Measurements from ENCODE around the gene RYR2. TPM values are rescaled to one million over a fixed set of nuclear protein-coding genes. Genes with fewer than 3 reads are reported as not detected.
"Not testable (repeated sequence)": the region's sequence is repeated elsewhere in the genome, so short reads cannot be mapped to it uniquely, and the experiment has no call there.

Gene RYR2
- total RNA-seq, 1 donor from 2014 or later, result 828 TPM

DNA sequence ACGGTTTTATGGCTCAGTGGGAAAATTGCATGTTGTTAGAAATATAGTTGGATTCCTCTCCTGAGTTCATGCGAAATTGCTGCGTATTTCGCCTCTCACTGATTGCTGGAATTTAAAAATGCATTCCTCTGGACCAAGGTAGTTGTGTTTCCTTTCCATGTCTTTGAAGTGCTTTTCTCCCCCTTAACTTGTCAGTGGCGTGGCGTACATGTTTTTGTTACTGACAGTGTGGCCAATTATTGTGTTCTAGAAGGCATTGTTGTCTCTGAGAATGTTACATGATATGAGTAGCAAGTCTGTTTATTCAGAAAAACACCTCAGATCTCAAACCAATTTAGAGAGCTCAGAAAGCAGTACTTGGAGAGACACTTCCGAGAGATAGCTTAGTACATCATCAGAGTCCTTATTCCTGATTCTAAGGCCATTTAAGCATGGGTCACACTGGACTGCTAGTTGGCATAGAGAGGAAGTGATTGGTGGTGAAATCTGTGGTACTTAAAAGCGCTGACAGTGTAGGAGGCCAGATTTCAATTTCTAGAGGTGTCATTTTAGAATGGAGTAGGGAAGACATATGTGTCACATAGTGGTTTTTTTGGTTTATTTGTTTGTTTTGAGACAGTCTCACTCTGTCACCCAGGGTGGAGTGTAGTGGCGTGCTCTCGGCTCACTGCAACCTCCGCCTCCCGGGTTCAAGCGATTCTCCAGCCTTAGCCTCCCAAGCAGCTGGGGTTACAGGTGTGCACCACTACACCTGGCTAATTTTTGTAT, 184.4 kb downstream of the RYR2 start:
- no peak for DNase-seq
- peak; percentile 0 for ATAC-seq
- intact Hi-C loops (cut with micrococcal nuclease), result no loop called here

GRCh38 chr1:237227476-237227875, 185.5 kb downstream of the RYR2 start:
- ATAC-seq (peak; percentile 41), DNase-seq (peak; percentile 62)
- intact Hi-C loops (cut with micrococcal nuclease), result no loop called here

DNA sequence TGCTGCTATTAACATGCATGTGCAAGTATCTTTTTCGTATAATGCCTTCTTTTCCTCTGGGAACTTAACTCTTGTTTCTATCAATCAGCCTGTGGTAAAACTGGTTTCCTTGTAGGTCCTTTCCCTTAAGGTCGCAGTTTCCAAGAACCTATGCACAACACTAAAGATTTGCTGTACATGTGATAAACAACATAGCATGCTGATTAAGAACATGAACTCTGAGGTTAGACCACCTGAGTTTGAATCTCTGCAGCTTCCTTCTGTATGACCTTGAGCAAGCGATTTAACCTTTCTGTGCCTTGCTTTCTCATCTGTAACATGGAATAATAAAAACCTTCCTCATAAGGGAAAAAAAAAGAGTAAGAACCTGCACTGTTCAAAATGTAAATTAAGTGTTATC, 186.4 kb downstream of the RYR2 start:
- intact Hi-C loops (cut with micrococcal nuclease), result no loop called here
- DNase-seq (no peak), ATAC-seq (no peak)

- ATAC-seq, result peak; percentile 18
- intact Hi-C loops (cut with micrococcal nuclease), result no loop called here
- no peak for DNase-seq
Observed at GRCh38 chr1:237229333-237229732, 187.3 kb downstream of the RYR2 start.

DNA sequence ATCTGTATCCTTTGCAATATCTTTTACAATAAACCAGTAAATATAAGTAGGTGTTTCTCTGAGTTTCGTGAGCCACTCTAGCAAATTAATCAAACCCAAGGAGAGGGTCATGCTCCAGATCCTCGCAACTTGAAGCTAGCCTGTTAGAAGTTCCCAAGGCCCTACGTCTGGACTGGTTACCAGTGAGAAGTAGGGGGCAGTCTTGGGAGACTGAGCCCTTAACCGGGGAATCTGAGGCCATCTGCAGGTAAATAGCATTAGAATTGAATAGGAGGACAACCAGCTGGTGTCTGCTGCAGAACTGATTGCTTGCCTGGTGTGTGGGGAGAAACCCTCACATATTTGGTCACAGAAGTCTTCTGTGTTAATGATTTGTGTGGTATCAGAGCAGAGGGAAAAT, 190.5 kb downstream of the RYR2 start:
- no peak for DNase-seq
- ATAC-seq, result peak; percentile 0
- intact Hi-C loops (cut with micrococcal nuclease), result no loop called here

- peak; percentile 15 for ATAC-seq
- DNase-seq, result no peak
- intact Hi-C loops (cut with micrococcal nuclease), result no loop called here
Observed at GRCh38 chr1:237235091-237235490, 193.1 kb downstream of the RYR2 start.

DNA sequence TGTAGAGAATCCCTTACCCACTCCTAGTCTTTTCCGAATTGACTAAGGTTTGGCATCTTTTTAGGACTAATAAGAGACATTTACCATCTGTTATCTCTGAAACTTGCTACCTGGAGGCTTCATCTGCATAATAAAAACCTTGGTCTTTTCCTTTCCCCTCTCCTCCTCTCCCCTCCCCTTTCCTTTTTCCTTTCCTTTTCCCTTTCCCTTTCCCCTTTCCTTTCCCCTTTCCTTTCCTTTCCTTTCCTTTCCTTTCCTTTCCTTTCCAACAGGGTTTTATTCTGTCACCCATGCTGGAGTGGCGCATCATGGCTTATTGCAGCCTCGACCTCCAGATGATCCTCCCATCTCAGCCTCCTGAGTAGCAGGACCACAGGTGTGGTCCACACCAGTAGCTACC, 195.7 kb downstream of the RYR2 start:
- DNase-seq (no peak), ATAC-seq (peak; percentile 1)
- intact Hi-C loops (cut with micrococcal nuclease), result no loop called here

- peak; percentile 1 for ATAC-seq
- intact Hi-C loops (cut with micrococcal nuclease), result no loop called here
- no peak for DNase-seq
Observed at GRCh38 chr1:237239248-237239647, 197.3 kb downstream of the RYR2 start.

DNA sequence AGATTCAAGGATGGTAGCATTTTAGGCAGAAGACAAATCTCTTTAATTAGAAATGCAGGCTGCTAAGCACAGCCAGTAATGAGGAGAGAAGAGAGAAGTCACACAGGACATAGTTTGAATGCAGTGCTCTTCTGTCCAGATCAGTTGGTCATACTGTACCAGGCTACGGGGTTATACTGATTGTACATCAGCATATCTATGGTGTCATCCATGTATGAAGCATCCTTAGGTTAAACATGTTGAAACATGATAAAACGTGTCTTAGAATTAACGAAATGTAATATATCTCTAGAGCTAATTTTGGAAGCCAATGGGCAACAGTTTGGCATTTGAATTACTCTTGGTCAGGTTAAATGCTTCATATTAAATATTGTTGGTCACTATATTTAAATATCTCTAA, 199.1 kb downstream of the RYR2 start:
- no peak for ATAC-seq
- no peak for DNase-seq
- intact Hi-C loops (cut with micrococcal nuclease), result no loop called here

DNA sequence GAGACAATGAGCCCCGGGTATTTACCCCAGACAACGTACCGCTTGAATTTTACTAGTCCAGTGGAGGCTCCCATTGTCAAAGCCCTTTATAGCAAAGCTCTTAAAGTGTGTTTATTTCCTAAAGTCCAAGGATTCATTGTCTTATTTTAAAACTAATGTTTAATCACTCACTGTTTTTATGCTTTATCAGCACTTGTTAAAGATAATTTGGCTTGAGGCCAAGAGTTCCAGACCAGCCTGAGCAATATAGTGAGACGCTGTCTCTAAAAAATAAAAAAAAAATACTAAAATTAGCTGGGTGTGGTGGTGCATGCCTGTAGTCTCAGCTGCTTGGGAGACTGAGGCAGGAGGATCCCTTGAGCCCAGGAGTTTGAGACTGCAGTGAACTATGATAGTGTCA, 202.8 kb downstream of the RYR2 start:
- peak; percentile 14 for ATAC-seq
- intact Hi-C loops (cut with micrococcal nuclease), result no loop called here
- DNase-seq, result no peak

DNA sequence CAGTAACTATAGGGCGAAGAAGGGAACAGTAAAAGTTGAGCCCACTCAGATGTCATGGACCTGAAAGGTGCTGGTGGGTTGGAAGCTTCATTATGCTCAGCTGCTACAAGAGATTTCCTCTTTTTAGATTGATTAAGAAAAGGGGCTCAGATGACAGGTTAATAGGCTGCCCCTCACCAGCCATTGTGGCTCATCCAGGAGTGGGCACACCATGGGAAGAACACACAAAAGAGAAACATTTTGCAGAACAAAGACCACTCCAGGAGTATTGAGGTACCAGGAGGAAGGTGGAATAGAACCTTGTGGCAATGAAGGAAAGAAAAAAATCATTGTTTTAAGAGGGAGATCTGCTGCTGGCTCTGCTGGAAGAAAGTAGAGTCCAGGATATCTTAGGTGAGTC, 205.5 kb downstream of the RYR2 start:
- intact Hi-C loops (cut with micrococcal nuclease), result no loop called here
- no peak for ATAC-seq
- DNase-seq, result no peak

DNA sequence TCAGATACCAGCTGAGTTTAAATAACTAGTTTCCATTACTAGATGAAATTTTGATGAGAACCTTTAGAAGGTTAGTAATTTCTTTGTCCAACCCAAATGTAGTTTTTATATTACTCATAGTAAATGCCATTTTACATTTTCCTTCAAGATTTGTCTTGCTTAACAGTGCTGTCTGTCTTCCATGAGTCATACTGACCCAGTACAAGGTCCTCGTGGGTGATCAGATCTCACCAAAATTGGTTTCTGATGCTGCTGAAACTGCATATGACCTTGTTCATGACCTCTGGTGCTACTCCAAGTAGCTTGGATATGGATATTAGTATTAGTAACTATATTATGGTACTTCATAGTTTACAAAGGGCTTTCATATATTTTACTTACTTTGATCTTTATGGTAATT, 207.1 kb downstream of the RYR2 start:
- peak; percentile 2 for ATAC-seq
- intact Hi-C loops (cut with micrococcal nuclease), result no loop called here
- no peak for DNase-seq

DNA sequence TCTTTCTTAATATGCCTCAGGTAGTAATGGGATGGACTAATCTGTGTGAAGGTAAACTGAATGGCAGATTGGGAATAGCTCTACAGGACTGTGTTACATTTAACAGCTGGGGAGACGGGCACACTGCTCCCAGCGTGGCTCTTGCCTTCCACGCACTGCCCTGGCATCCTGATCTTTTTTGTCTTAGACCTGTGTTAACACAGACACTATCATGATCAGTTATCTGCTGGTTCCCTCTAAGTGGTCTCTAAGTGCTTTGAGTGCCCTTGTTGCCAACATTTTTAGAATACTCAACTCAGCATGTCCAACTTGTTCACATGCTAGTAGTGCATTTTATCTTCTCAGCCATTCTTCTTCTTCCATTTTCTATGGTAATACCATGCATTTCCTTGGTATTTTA, 208.1 kb downstream of the RYR2 start:
- intact Hi-C loops (cut with micrococcal nuclease), result no loop called here
- peak; percentile 17 for ATAC-seq
- no peak for DNase-seq

- DNase-seq, result no peak
- ATAC-seq, result no peak
- intact Hi-C loops (cut with micrococcal nuclease), result no loop called here
Observed at GRCh38 chr1:237255071-237255470, 213.1 kb downstream of the RYR2 start.

DNA sequence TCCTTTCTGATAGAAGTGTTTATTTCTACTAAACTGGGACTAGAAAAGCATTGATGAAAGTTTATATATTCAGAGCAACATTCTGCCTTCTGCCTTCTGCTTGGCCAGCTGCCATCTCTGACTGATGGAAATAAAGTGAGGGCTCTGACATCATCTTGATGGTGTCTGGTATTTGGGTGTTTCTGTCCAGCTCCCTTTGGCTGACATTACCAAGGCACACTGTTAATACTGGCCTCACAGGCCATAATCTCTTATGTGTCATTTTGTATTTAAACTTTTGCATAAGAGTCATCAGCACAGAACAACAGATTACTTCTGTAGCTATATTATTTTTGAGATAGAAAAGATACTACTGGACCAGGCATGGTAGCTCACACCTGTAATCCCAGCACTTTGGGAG, 216.9 kb downstream of the RYR2 start:
- ATAC-seq, result peak; percentile 63
- intact Hi-C loops (cut with micrococcal nuclease), result no loop called here
- DNase-seq, result peak; percentile 49

DNA sequence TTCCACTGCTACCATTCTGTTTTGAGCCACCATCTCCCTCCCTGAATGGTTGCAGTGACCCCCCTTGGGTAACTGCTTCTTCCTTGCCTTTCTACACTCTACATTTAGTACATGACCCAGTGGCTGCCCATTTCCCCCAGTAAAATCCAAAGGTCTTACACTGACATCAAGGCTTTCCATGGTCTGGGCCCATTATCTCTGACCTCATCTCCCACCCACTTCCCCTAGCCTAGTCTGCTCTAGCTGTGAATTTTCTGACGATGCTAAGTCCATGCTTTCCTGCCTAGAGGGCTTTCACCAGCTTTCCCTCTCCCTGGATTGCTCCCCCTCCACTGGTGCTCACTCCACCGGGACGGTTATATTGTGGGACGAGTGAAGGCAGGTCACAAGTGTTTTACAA, 219.2 kb downstream of the RYR2 start:
- intact Hi-C loops (cut with micrococcal nuclease), result no loop called here
- ATAC-seq (no peak), DNase-seq (no peak)

DNA sequence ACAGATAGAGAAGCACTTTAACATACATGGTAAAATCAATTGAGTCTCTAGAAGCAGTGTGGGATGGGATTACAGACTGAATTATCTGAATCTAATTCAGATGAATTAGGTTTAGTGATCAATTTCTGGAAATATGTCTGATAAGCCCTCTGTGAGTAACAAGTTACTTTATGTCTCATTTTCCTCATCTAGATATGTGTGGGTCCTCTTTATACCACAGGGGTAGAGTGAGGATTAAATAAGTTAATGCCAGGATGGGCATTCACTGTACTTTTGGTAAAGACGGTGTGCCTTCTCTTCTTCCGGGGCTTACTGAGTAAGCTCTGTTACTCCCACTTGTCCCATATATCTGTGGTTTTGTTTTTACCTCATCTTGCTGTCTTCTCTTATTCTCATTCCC, 225.8 kb downstream of the RYR2 start:
- intact Hi-C loops (cut with micrococcal nuclease), result no loop called here
- ATAC-seq, result no peak

DNA sequence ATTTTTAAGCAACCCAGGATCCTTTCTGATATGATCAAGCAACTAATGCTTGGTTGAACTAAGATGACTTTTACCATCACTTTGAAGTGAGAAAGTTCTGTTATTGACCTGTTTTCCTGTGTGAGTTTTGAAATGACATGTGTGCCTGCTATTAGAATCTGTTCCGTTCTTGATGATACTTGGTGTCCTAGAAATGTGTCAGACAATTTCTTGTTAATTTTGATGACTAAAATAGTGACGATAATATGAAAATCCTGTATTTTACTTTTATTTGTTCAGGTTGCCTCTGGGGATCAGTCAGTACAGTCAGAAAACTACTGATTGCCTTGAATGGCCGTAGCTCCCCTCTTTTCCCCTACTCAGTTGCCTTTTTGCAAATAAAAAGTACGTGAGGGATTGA, 228.0 kb downstream of the RYR2 start:
- no peak for DNase-seq
- ATAC-seq, result no peak
- intact Hi-C loops (cut with micrococcal nuclease), result no loop called here

More for the DNA sequence above, 225.8 kb downstream of the RYR2 start:
- DNase-seq, result no peak

GRCh38 chr1:237270353-237270752, 228.4 kb downstream of the RYR2 start:
- no peak for DNase-seq
- intact Hi-C loops (cut with micrococcal nuclease), result no loop called here
- peak; percentile 19 for ATAC-seq

DNA sequence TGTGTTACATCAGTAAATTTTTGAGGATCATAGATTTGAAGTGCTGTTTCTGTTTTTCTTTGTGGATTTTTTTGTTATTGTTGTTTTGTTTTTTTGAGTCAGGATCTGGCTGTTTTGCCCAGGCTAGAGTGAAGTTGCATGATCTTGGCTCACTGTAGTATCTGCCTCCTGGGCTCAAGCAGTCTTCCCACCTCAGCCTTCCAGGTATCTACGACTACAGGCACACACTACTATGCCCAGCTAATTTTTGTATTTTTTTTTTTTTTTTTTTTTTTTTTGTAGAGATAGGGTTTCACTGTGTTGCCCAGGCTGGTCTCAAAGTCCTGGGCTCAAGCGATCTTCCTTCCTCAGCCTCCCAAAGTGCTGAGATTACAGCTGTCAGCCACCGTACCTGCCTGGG, 236.0 kb downstream of the RYR2 start:
- intact Hi-C loops (cut with micrococcal nuclease); DNase-seq: not testable (repeated sequence)
- peak; percentile 2 for ATAC-seq

DNA sequence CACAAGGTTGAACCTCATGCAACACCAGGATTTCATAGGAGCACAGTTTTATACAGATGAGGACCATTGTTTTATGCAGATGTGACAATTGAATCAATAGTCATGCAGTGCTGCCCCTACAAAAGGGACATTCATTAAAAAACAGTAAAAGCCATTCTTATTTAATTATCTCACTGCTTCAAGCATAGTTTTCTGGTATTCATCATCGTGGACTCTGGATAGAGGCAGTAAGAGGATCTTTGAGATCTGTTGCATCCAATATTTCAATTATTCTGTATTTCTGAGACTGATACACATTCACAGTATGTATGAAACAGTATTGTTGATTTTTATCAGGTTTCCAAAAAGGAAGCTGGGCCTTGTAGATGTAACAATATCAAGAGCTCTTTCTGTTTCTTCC, 237.6 kb downstream of the RYR2 start:
- intact Hi-C loops (cut with micrococcal nuclease), result no loop called here
- no peak for DNase-seq
- ATAC-seq, result no peak

DNA sequence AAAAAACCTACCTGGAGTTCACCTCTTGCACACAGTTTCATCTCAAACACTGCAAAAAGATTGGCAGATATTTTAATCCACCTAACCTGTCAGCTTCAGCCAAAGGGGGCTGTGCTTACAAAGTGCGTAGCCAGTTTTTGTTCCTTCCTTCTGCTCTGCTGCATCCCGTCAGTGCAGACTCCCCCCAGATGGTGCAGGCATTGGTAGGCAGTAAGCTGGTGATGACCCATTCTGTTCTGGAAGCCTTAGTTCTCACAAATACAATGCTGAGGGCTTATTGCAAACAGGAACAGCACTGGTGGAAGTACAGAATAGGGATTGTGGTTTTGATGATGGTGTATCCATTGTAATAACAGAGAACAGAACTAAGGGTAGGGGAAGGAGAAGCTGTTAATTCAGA, 239.5 kb downstream of the RYR2 start:
- intact Hi-C loops (cut with micrococcal nuclease), result no loop called here
- DNase-seq, result no peak
- ATAC-seq, result peak; percentile 17

All from left ventricle myocardium superior (tissue), 1 donor.